Measurements from ENCODE around the gene HLF. TPM values are rescaled to one million over a fixed set of nuclear protein-coding genes. Genes with fewer than 3 reads are reported as not detected.

HLF gene
- total RNA-seq, 1 donor from 2014 or later, result 31.6 TPM

DNA sequence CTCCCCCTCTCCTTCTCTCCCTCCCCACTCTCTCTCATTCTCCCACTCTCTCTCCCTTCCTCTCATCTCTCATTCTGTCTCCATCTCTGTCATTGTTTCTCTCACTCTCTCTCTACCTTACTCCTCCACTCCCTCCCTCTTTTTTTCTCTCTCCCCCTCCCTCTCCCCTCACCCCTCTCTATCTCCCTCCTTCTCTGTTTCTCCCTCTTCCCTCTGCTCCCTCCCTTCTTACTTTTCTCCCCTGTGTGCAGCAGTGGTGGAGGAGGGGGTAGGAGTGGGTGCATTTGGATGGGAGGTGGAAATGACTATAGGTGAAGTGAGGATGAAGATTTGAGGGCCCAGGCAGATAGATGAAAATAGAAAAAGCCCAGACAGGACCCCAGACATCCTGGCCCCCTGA, 70.9 kb downstream of the HLF start:
- no peak for DNase-seq
- no peak for ATAC-seq (ENCODE audit: poor library complexity)
- intact Hi-C loops (cut with DNase I), result no loop called here

GRCh38 chr17:55336426-55336825, 71.7 kb downstream of the HLF start:
- intact Hi-C loops (cut with DNase I), result no loop called here
- DNase-seq (no peak), ATAC-seq (ENCODE audit: poor library complexity) (no peak)

DNA sequence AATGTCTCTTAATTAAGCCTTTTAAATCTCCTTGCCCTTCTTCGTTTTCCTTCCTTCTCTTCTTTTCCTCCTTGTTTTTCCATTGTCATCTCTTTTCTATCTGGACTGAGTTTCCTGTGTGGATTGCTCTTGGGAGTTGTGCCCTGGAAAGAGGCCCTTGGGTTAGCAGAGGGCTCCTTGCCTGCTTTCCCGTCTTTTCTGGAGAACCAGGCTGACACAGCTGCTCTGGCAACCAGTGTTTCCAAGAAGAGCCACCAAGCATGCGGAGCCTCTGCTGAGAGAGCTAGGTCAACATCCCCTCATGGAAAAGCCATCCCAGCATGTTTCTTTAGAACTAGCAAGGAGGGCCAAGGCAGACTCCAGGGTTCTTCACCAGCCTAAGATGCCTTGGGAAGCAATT, 75.4 kb downstream of the HLF start:
- DNase-seq (no peak), ATAC-seq (ENCODE audit: poor library complexity) (no peak)
- intact Hi-C loops (cut with DNase I), result loop anchor here (10.0 kb wide), 1 partner anchor 285 kb away; no protein-coding TSS in a partner anchor

DNA sequence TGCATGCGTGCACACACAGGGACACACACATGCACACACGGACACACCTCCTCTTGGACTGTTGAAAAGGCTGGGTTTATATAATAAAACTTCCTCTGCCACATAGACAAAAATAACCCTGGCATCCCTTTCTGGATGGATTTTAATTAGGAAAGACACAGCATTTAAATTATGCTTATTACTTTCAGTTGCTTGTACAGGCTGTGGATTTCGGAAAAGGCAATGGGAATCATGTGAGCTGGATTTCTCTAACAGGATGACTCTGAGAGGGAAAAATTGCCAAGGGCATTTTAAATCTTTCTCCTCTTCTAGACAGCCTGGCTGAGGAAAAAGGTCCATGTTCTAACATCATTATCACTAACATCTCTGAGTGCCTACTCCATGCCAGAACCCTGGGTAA, 75.9 kb downstream of the HLF start:
- ATAC-seq (ENCODE audit: poor library complexity) (no peak), DNase-seq (no peak)
- intact Hi-C loops (cut with DNase I), result loop anchor here (10.0 kb wide), 1 partner anchor 286 kb away; no protein-coding TSS in a partner anchor

DNA sequence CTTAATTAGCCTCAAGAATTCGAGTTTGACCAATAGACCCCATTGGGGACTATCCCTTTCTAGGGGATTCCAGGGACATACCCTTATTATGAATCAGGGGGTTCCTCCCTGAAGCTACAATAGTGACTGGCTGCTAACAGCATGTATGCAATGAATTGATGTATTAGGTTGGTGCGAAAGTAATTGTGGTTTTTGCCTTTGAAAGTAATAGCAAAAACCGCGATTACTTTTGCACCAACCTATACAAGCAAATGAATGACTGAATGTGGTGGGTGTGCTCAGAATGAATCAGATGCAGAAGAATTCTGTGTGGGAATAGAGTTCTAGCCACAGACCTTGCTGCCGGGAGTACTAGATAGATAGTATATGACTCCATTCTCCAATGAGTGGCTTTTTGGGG, 76.7 kb downstream of the HLF start:
- ATAC-seq (ENCODE audit: poor library complexity) (no peak), DNase-seq (no peak)
- intact Hi-C loops (cut with DNase I), result loop anchor here (10.0 kb wide), 1 partner anchor 287 kb away; no protein-coding TSS in a partner anchor

DNA sequence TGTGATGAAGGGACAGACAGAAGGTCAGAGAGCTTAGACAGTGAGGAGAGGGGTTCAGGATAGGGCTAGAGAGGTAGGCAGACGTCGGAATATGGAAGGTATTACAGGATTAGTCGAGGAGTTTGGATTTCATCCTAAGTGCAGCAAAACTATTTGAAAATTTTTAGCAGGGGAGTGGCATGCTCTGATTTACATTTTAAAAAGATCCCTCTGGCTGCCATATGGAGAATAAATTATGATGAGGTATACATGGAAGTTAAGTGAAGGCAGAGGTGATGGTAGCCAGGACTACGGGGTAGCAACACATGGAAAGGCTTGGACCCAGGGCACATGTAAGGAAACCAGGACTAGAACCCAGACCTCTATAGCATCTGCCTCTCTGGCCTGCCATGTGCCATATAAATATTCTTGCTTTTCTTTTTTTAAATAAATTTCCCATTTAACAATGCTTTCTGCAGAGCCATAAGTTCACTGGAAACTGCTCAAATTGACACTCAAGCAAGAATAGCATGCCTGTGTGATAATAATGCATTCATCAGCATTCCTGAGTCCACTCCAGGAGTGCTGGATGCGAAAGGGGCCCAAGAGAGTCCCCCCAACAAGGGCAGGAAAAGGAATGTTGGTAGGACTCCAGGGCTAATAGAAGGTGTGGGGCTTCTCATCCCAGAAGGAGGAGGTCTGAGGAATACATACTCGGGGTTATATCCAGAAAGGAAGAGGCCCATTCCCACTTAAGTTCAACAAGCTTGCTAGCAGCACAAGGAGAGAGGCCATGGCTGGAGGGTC, 78.2 kb downstream of the HLF start:
- ATAC-seq (ENCODE audit: poor library complexity), result no peak
- no peak for DNase-seq
- intact Hi-C loops (cut with DNase I), result loop anchor here (10.0 kb wide), 1 partner anchor 288 kb away; no protein-coding TSS in a partner anchor

GRCh38 chr17:55343900-55344513, 79.2 kb downstream of the HLF start:
- ATAC-seq (ENCODE audit: poor library complexity) (no peak), DNase-seq (no peak)
- intact Hi-C loops (cut with DNase I), result loop anchor here (10.0 kb wide), 1 partner anchor 289 kb away; no protein-coding TSS in a partner anchor

DNA sequence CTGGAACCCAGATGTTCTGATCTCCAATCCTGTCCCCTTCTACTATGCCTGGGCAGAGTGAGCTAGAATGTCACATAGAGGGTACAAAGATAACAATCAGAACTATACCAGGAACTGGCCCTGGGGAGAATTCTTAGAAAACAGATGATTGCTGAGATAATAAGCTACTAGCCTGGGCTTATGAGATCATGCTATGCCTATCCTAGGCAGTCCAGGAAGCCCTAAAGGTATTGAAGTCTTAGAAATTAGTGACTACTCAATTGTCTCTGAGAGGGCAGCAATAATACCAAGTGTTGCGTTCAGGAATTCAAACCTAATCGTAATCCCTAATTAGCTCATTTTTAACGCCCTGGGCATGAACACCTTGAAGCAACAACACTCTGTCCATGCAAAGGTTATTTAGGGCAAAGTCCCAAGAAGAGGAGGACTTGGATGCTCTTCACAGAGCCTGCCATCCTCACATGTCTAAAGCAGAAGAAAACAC, 79.8 kb downstream of the HLF start:
- no peak for ATAC-seq (ENCODE audit: poor library complexity)
- intact Hi-C loops (cut with DNase I), result loop anchor here (10.0 kb wide), 1 partner anchor 290 kb away; no protein-coding TSS in a partner anchor
- no peak for DNase-seq

GRCh38 chr17:55345132-55345531, 80.4 kb downstream of the HLF start:
- no peak for ATAC-seq (ENCODE audit: poor library complexity)
- no peak for DNase-seq
- intact Hi-C loops (cut with DNase I), result loop anchor here (5.0 to 10.0 kb wide), 2 partner anchors 108 to 290 kb away; no protein-coding TSS in a partner anchor

GRCh38 chr17:55346658-55347057, 81.9 kb downstream of the HLF start:
- ATAC-seq (ENCODE audit: poor library complexity), result no peak
- no peak for DNase-seq
- intact Hi-C loops (cut with DNase I), result loop anchor here (5.0 to 10.0 kb wide), 2 partner anchors 109 to 292 kb away; no protein-coding TSS in a partner anchor

DNA sequence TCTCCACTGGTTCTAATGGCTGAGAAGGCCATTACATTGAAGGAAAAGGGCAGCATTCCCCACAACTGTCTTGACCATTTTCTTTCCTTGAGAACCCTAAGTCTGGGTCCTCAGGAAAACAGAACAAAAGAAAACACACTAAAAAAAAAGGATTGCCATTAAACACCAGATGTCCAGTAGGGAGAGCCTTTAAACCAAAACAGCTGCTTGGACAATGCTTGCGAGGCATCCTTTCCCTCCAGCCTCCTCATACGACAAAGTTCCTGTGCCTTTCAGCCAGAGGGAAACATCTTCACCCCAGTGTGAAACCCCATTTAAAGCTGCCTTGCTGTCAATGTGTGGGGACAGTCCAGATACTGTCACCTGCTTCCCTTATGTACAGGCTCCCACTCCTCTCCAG, 82.6 kb downstream of the HLF start:
- intact Hi-C loops (cut with DNase I), result loop anchor here (5.0 to 10.0 kb wide), 2 partner anchors 110 to 293 kb away; no protein-coding TSS in a partner anchor
- no peak for ATAC-seq (ENCODE audit: poor library complexity)
- DNase-seq, result no peak

GRCh38 chr17:55348749-55349354, 84.1 kb downstream of the HLF start:
- DNase-seq (peak; percentile 52), ATAC-seq (ENCODE audit: poor library complexity) (peak; percentile 87)
- intact Hi-C loops (cut with DNase I), result loop anchor here (2.0 to 10.0 kb wide), 3 partner anchors 112 to 354 kb away; no protein-coding TSS in a partner anchor

DNA sequence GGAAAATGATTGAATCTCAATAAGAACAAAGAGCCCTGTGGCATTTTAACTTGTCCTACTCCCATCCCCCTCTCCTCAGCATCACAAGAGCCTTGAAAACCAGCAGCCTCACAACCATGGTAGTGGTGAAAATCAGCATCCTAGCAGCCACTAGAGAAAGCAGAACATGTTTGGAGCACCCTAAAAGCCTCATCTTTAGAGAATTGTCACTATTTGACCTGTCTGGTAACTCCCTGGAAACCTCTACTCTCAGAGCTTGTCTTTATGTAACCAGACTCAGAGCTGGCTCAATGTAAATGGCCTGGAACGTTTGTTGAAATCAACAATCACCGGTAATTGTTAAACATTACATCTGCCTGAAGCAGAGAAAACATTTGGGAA, 86.1 kb downstream of the HLF start:
- intact Hi-C loops (cut with DNase I), result no loop called here
- DNase-seq (no peak), ATAC-seq (ENCODE audit: poor library complexity) (no peak)

GRCh38 chr17:55351226-55351625, 86.5 kb downstream of the HLF start:
- intact Hi-C loops (cut with DNase I), result no loop called here

GRCh38 chr17:55354010-55354409, 89.2 kb downstream of the HLF start:
- DNase-seq (no peak), ATAC-seq (ENCODE audit: poor library complexity) (no peak)
- intact Hi-C loops (cut with DNase I), result no loop called here

More at GRCh38 chr17:55351226-55351625, 86.5 kb downstream of the HLF start:
- ATAC-seq (ENCODE audit: poor library complexity), result no peak
- DNase-seq, result no peak

DNA sequence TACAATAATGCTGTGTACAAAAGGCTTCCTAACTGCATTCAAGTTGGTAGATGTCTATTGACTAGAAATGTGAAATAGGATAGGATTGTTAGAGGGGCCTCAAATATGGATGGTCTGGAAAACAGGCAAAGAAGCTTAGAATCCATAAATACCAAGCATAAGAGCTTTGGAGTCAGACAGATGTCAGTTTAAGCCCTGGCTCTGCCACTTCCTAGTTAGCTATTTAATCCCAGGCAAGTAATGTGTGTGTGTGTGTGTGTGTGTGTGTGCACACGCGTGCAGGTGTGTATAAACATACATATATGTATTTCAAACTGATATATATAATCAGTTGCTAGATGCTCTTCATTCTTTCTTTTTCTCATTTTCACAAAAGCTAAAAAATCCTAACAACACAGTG, 90.2 kb downstream of the HLF start:
- DNase-seq (no peak), ATAC-seq (ENCODE audit: poor library complexity) (no peak)
- intact Hi-C loops (cut with DNase I), result loop anchor here (5.0 kb wide), 1 partner anchor 157 kb away; the partner anchor contains the start of gene SMIM36

- ATAC-seq (ENCODE audit: poor library complexity), result peak; percentile 91
- DNase-seq, result peak; percentile 59
- intact Hi-C loops (cut with DNase I), result loop anchor here (2.0 to 5.0 kb wide), 2 partner anchors 156 to 364 kb away; partner anchors contain the start of gene SMIM36
These were observed 91.9 kb downstream of the HLF start for GRCh38 chr17:55356434-55357328.

DNA sequence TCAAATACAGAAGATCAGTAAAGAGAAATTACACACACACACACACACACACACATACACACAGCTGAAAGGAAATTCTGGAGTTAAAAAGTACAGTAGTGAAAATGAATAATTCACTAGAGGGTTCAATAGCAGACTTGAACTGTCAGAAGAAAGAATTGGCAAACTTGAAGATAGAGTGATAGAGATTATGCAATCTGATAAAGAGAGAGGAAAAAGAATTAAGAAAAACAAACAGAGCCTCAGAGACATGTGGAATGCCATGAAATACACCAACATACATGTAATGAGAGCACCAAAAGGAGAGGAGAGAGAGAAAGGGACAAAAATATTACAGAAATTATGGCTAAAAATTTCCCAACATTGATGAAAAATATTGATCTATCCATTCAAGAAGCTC, 96.2 kb downstream of the HLF start:
- intact Hi-C loops (cut with DNase I), result no loop called here
- DNase-seq, result no peak
- no peak for ATAC-seq (ENCODE audit: poor library complexity)

Data from Right ventricle myocardium superior (tissue), 1 donor.